Measurements from ENCODE around the gene TOR1A.
A peak's percentile ranks its signal among the peaks of the same experiment; 100 is the strongest.

Gene TOR1A

GRCh38 chr9:129852579-129852978 is 28.6 kb upstream of the TOR1A start:
- no peak for ATAC-seq

- ATAC-seq: no peak
Measured at GRCh38 chr9:129851821-129852220, 27.9 kb upstream of the TOR1A start.

DNA sequence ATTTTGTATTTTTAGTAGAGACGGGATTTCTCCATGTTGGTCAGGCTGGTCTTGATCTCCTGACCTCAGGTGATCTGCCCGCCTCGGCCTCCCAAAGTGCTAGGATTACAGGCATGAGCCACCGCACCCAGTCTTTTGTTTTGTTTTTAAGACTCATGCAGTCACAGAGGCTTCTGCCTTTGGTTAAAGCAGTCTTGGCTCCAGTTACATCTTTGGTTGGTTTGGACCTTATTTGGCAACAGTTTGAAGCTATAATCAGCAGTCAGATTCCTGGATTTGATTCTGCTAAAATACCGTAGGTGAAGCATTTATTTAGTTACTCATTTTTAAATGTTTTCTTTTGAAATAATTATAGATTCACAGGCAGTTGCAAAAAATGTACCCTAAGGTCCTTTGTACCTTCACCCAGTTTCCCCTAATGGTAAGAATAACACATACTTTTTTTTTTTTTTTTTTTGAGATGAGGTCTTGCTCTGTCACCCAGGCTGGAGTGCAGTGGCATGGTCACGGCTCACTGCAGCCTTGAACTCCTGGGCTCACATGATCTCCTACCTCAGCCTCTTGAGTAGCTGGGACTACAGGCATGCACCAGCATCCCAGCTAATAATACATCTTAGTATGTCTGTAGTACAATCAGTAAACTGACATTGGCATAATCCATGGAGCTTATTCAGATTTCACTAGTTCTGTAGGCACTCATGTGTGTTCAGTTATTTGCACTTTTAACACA is 27.1 kb upstream of the TOR1A start:
- ATAC-seq: no peak

DNA sequence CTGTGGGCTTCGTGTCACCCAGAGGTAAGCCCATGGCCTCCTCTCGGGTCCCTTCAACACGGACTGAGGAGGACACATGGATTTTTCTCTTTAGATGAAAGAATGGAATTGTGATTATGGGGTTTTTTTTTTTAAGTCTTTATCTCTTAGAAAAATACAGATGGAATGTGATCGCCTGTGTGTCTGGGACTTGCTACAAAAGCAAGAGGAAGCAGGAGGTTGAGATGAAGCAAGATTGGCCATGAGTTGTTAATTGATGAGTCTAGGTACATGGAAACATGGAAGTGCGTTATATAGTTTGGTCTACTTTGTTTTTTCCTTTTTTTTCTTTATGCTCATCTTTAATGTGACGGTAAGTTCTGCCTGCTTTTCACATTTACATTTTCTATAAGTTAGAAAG is 26.0 kb upstream of the TOR1A start:
- ATAC-seq: no peak

DNA sequence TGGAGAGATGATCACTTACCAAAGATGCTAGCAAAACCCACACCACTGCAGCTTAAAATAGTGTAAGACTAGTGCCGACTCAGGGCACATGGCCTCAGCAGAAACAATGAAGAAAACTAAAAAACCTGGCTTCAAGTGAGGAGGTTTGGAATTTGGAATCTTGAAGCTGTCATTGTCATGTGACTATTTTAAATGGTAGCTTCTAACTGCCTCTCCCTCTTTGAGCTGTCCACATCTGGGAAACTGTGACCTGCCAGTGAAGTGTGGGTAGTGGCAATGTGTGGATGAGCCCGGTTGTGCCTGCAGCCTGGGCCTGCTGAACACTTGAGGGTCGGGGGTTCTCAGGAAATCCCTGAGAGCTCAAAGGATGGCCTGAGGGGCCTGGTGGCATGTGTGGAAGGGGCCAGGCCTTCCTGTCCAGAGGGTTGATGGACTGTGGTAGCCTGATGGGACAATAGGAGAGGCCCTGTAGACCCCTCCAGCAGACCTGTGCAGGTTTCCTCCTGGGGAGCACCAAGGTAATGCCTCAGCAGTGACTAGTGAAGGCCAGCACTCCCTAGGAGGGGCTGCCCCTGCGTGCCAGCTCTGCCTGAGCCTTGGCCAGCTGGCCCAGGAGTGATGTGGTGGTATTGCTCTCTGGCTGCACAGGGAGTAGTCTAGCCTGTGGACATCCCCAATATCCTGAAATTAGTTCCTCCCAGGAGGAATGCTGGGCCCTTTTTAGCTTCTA is 24.9 kb upstream of the TOR1A start:
- no peak for ATAC-seq

GRCh38 chr9:129845373-129845772 is 21.4 kb upstream of the TOR1A start:
- no peak for ATAC-seq

DNA sequence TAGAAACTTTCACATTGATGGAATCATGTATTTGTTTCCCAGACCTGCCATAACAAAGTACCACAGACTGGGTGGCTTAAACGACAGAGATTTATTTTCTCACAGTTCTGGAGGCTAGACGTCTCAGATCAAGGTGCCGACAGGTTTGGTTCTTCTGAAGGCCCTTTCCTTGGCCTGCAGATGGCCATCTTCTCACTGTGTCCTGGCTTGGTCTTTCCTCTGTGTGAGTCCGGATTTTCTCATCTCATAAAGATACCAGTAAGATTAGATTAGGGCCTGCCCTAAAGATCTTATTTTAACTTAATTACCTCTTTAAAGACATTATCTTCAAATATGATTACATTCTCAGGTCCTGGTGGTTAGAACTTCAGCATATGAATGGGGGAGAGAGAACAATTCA is 17.1 kb upstream of the TOR1A start:
- no peak for ATAC-seq

DNA sequence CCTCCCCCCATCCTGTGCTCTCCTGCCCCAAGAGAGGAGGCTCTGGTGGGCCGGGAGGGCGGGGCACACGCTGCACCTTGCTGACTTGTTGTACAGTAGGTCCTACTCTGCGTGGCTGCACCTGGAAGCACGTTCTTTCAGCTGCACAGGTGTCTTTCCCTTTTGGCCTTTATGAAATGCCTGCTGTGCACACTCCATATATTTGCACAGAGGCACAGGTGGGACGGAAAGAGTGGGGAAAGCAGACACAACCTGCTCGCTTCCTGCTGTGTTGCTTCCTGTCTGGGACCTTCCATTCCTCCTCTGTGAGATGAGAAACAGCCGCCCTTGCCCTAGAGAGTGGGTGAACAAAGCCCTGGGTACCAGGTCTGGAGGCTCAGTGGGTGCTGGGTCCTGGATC is 16.1 kb upstream of the TOR1A start:
- no peak for ATAC-seq

DNA sequence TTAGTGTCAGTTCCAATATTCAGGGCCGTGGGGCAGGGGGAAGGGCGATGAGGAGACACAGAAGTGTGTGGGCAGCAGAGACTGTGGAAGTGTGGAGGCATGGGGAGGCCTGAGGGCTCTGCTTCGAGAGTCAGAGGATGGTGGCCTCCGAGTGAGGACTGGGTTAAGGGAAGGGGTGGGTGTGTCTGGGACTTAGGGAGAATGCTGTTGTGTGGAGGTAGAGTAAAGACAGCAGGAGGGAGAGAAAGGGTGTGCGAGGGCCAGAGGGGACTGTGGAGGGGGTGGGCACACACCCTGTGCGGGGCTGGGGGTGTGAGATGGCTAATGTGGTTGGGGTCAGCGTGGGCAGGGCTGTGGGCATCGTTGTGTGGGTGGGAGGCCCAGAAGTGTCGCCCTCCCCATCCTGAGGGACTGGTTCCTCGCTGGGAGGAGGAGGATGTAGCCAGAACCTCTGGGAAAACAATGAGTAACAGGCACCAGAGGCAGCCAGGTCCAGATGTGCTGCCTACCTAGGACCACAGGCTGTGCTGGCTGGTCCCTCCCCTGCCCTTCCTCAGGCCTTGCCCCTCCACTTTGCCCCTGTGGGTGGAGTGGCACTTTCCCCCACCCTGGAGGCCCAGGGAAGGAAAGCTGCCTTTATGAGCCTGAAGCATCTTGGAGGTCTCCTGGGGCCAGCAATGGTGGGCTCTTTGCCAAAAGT is 15.5 kb upstream of the TOR1A start:
- no peak for ATAC-seq

DNA sequence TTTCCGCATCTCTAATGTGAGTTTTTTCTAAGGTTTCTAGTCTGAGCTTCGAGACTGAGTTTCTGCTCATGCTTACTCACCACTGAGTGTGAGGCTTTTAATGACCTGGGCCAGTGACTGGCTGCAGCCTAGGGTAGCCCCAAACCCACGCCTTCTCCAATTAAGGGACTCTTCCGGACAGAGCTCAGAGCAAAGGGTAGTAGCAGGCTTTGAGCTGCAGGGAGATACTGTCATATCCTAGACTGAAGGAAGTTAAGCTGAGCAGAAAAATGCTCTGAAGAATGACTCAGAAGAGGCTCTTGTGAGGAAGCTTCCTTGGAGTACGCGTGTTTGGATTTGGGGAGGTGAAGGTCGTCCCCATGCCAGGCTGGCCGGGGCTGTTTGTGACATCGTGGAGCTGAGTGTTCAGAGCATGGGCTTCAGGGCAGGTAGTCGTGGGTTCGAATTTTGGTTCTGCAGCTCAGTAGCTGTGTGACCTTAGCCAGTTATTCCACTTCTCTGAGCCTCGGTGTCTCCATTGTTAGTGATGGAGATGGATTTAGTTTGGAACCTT is 14.8 kb upstream of the TOR1A start:
- ATAC-seq: peak; percentile 33 to 42

DNA sequence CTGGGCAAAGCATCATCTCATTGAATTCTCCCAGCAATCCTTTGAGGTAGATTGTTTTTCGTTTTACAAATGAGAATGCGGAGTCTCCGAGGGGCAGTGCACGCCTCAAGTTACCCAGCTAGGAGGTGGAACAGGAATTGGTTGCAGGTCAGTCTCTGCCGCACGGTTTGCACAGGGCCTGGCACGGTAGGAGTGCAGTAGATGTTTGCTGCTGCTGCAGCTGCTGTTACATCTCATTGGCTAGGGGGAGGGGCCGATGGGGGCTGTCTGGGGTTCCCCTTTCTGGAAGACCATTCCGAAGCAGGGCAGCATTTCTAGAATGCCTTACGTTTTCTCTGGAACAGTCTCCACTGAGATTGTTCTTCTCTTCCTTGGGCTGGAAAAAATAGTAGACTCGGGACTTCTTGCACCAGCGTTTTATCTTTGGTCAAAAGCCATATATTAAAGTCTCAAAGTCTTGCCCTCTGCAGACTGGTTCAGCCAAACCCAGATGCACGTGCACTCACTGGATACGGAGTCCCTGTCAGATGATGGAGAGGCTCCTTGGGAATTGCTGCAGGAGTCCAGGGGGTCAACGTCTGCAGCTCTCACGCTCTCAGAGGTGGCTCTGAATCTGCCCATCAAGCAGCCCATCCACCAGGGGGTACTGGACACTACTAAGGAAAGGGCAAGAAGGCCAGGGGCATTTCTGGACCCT is 12.5 kb upstream of the TOR1A start:
- ATAC-seq: no peak

DNA sequence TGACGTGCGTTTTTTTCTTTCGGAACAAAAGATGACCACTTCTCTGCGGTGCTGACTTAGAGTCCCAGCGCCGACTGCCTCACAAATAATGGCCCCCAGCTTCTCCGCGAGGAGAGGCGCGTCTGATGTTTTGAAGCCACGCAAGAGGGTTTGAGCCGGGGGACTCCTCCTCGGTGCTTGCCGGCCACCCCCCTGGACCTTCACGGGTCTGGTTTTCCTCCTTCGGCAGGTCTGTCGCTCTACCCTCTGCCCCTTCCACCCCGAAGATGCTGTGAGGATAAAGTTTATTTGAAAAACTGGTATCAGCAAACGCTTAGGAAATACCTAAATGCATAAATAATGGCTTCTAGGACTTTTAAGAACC is 11.9 kb upstream of the TOR1A start:
- no peak for ATAC-seq

- peak; percentile 92 to 93 for ATAC-seq
Measured at GRCh38 chr9:129835128-129835859, 11.4 kb upstream of the TOR1A start, which contains the start of the genes C9orf78 and USP20. Gene C9orf78 (minus strand): TSS chr9:129835275. CDS start chr9:129835221, 54 bp downstream. Gene USP20 (plus strand): TSS chr9:129835458. CDS start chr9:129852556, 17,098 bp downstream.

DNA sequence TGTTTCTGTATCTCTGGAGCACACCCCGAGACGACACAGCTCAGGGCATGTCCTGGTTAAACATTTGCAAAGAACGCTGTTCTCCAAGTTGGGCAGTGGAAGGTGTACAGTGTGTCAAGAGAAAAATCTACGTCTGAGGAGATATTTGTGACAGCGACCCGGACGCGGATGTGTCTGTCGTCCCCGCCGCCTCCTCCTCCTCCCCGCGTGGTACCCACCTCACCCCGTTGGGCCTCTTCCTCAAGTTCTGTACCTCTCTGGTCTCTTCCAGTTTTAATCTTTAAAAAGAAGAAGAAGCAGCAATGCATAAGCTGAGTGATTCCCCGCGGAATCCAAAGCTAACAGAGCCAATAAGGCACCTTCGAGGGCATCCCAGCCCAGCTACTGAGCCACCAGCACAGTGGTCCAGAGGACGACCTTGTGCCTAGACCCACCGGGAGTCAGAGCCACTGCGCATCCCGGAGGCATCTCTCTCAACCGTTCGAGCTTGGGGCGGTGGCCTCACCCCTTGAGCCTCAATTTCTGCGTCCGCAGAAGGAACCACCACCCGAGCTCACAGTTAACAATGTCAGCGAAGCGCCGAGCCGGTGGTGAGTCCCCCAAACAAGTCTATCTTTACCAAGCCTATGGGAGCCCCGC is 10.7 kb upstream of the TOR1A start:
- peak in 1 of 2 donors; percentile 2 for ATAC-seq

- ATAC-seq: no peak
Measured at GRCh38 chr9:129832982-129833381, 9.0 kb upstream of the TOR1A start.

DNA sequence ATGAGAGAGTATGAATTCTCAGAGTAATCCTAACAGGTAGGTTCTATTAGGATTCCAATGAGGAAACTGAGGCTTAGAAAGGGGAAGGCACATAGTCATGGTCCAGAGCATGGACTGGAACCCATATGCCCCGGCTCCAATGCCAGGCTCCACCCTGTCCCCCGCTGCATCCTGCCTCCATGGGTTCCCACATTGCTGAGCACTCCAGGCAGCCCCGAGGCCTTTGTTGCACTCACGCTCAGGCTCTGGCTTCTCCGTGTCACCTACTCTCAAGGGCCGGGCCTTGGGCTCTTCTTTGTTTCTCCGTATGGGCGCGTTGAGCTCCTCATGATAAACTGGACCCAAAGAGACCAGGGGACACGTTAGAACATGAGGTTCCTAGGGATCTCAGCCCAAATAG is 5.0 kb upstream of the TOR1A start:
- no peak for ATAC-seq

DNA sequence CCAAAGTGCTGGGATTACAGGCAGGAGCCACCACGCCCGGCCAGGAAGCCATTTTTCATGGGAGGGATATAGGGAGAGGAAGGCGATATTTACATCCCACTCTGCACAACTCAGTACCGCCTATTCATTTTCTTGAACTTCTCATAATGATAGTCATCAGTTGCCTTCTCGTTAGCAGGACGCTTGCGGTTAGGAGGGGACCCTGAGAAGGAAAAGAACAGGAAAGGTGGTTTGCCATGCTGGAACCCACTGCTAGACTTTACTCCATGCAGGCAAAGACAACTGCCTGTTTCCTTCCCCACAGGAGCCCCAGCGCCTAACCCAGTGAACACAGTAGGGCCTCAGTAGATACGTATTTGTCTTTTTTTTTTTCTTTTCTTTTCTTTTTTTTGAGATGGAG is 4.1 kb upstream of the TOR1A start:
- no peak for ATAC-seq

GRCh38 chr9:129826759-129827158 is 2.8 kb upstream of the TOR1A start:
- no peak for ATAC-seq

DNA sequence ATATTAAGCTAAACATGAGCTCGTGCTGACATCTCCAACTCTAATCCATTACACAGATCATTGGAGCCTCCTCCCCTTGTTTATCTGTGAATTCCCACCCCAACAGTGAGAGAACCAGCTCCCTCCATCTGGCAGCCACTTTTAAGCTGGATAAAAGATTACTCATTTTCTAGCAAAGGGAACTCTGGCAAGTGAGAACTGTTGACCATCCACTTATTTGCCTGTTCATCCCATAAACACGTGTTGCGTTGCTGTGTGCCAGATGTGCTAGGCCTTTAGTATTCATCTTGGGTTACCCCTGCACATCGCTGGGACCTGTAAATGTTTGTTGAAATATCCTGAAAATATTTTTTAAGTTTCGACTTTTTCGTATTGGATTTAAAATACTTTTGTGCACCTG is 2.4 kb upstream of the TOR1A start:
- ATAC-seq: no peak

DNA sequence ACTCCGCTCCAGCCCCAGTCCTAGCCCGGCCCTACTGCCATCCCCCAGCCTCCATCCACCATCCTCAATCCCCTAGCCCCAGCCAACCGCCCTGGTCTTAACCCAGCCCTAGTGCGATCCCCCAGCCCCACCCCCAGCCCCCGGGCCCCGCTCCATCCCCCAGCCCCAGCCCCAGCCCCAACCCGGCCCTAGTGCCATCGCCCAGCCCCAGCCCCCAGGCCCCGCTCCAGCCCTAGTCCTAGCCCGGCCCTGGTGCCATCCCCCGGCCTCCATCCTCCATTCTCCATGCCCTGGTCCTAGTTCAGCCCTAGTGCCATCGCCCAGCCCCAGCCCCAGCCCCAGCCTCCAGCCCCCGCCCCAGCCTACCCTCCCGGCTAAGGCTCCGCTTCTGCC is 398 bp downstream of the TOR1A start:
- peak; percentile 31 to 39 for ATAC-seq

DNA sequence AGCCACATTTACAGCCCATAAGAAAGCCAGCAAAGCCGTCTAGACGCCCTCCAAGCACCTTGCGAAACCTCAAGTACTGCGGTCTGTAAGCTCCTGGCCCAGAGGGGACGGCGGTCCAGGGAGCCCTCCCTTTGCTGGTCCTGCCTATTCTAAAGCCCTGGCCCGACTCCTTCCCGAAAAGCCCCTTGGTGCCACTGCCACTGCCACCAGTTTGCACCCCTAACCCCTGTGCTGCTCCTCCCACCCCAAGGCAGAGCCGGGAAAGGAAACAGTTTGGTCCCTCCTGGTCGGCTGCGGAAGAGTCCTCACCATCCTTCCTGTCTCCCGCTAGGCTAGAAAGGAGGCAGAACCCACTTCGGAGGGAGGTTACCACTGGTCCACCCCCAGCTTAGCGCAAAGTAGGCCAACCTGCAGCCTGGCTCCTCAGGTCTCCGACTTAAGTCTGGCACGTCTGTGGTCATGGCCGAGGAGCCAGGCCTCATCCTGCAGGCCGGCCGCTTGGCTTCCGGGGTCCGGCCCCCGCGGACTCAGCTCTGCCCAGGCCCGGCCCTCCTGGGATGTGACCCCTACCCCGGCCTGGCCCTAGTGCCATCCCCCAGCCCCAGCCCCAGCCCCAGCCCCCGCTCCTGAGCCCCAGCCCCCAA is 916 bp downstream of the TOR1A start:
- peak in 1 of 2 donors; percentile 2 for ATAC-seq

Measured in activated CD4-positive, CD25-positive, alpha-beta regulatory T cell treated with anti-CD3 and anti-CD28 coated beads, Interleukin-2, amount 50 U/mL, for 24 hours (primary cell).